SK-N-SH (cell line): ENCODE results near the gene KLF13. TPM values are rescaled to one million over a fixed set of nuclear protein-coding genes. Genes with fewer than 3 reads are reported as not detected.

Experiments
- CTCF ChIA-PET: fragments of 300-600, 350-600 bp; formaldehyde crosslinking; extraction: SDS; loops from one replicate; lab custom pipeline; 2021; lab: Yijun Ruan, JAX
- POLR2A ChIA-PET: fragments of 350-600 bp; sonication (Branson Sonifier 250); formaldehyde crosslinking; extraction: SDS; loops from one replicate; lab custom pipeline; 2020; ENCODE audit warnings: antibody characterized with exemption, inconsistent platforms; lab: Yijun Ruan, JAX
- DNase-seq: peaks from one replicate; pipeline ENCODE4 v3.0.0; 2012
- H2AFZ ChIP-seq: fragments of 200-600 bp; sonication (generic); 2 replicates; pipeline ENCODE4 v1.8.1; 2016; ENCODE audit warnings: antibody characterized with exemption, mild to moderate bottlenecking, low read depth
- H3F3A ChIP-seq: fragments of 200-600 bp; sonication (generic); replicated peaks from 2 replicates; pipeline ENCODE3; 2016; ENCODE audit warnings: antibody characterized with exemption, mild to moderate bottlenecking; ENCODE audit not compliant: insufficient read depth
- H3K27ac ChIP-seq, 2 experiments: fragments of 200-500 bp in 1 of 2; fragments of 200-600 bp in 1 of 2; sonication (Bioruptor generic) in 1 of 2; sonication (generic), shearing (Covaris generic) in 1 of 2; 2 replicates each; pipeline versions ENCODE4 v1.5.1 to v1.6.1; 2014 to 2016; ENCODE audit warnings: low read depth in 2 of 2, inconsistent platforms in 1 of 2, low read length in 1 of 2, mild to moderate bottlenecking in 1 of 2, mixed read lengths in 1 of 2
- H3K27me3 ChIP-seq: fragments of 200-600 bp; sonication (generic), shearing (Covaris generic); 2 replicates; pipeline ENCODE4 v1.6.1; 2016; ENCODE audit warnings: mixed run types; ENCODE audit not compliant: insufficient read depth
- H3K36me3 ChIP-seq, 2 experiments: fragments of 200-500 bp in 1 of 2; fragments of 200-600 bp in 1 of 2; sonication (Bioruptor generic) in 1 of 2; sonication (generic) in 1 of 2; replicated peaks in 1 of 2; 2 replicates each; pipeline versions ENCODE3 to v1.5.1; 2014 to 2016; ENCODE audit warnings: low read length in 1 of 2, mild to moderate bottlenecking in 1 of 2; ENCODE audit not compliant: insufficient read depth in 2 of 2, control insufficient read depth in 1 of 2
- H3K4me1 ChIP-seq, 2 experiments: fragments of 200-500 bp in 1 of 2; fragments of 200-600 bp in 1 of 2; sonication (Bioruptor generic) in 1 of 2; sonication (generic), shearing (Covaris generic) in 1 of 2; 2 replicates each; pipeline versions ENCODE4 v1.5.1 to v1.6.1; 2014 to 2016; ENCODE audit warnings: low read depth in 1 of 2, low read length in 1 of 2, mixed run types in 1 of 2; ENCODE audit not compliant: insufficient read depth in 2 of 2, control insufficient read depth in 1 of 2
- H3K4me2 ChIP-seq: fragments of 200-600 bp; sonication (generic), shearing (Covaris generic); 2 replicates; pipeline ENCODE4 v1.6.1; 2017; ENCODE audit warnings: mixed run types
- H3K4me3 ChIP-seq, 2 experiments: fragments of 200-500 bp in 1 of 2; fragments of 200-600 bp in 1 of 2; sonication (Bioruptor generic) in 1 of 2; sonication (generic), shearing (Covaris generic) in 1 of 2; 2 replicates each; pipeline versions ENCODE4 v1.5.1 to v1.8.1; 2014 to 2016; ENCODE audit warnings: low read depth in 2 of 2, inconsistent platforms in 1 of 2, low read length in 1 of 2, mild to moderate bottlenecking in 1 of 2, mixed read lengths in 1 of 2, moderate library complexity in 1 of 2
- H3K79me2 ChIP-seq: fragments of 200-600 bp; sonication (generic); 2 replicates; pipeline ENCODE4 v1.8.1; 2017; ENCODE audit warnings: mild to moderate bottlenecking; ENCODE audit not compliant: insufficient read depth
- H3K9ac ChIP-seq: fragments of 200-600 bp; sonication (generic); 2 replicates; pipeline ENCODE4 v1.6.1; 2017; ENCODE audit warnings: mixed run types
- H3K9me2 ChIP-seq: fragments of 200-600 bp; sonication (generic); 2 replicates; pipeline ENCODE4 v1.6.1; 2017; ENCODE audit warnings: mixed run types
- H3K9me3 ChIP-seq: fragments of 200-600 bp; sonication (generic); 2 replicates; pipeline ENCODE4 v1.6.1; 2017; ENCODE audit warnings: mixed run types, mild to moderate bottlenecking, moderate library complexity
- H4K20me1 ChIP-seq: fragments of 200-600 bp; sonication (generic); 2 replicates; pipeline ENCODE4 v1.6.1; 2017; ENCODE audit warnings: mild to moderate bottlenecking, mixed run types; ENCODE audit not compliant: insufficient read depth
- CHD2 ChIP-seq: fragments of 150-350 bp; IDR thresholded peaks from 2 replicates; pipeline ENCODE4 v1.6.1; 2018; ENCODE audit warnings: low read length; ENCODE audit not compliant: partially characterized antibody
- EZH2phosphoT487 ChIP-seq: fragments of 200-600 bp; sonication (generic); IDR thresholded peaks from 2 replicates; pipeline ENCODE4 v1.6.1; 2017; ENCODE audit warnings: low read depth, mixed run types, mild to moderate bottlenecking, antibody characterized with exemption, moderate library complexity, borderline replicate concordance
- FOXJ3 ChIP-seq: sonication (generic); formaldehyde crosslinking; IDR thresholded peaks from 2 replicates; pipeline ENCODE4 v1.5.1; 2020; ENCODE audit warnings: mild to moderate bottlenecking, missing genetic modification reagents
- JUND ChIP-seq: IDR thresholded peaks from 2 replicates; pipeline ENCODE4 v1.4.0; 2012
- MXI1 ChIP-seq: IDR thresholded peaks from 2 replicates; pipeline ENCODE4 v1.6.1; 2012; ENCODE audit warnings: mild to moderate bottlenecking, low read depth, low read length, improper control_type of control experiment
- NRF1 ChIP-seq: IDR thresholded peaks from 2 replicates; pipeline ENCODE4 v1.6.1; 2012; ENCODE audit warnings: low read depth, mild to moderate bottlenecking, low read length
- POLR2AphosphoS5 ChIP-seq: IDR thresholded peaks from 2 replicates; pipeline ENCODE4 v1.6.1; 2012; ENCODE audit warnings: low read depth, low read length
- RAD21 ChIP-seq: IDR thresholded peaks from 2 replicates; pipeline ENCODE4 v1.6.1; 2012; ENCODE audit warnings: mild to moderate bottlenecking, low read length
- RCOR1 ChIP-seq: fragments of 150-350 bp; IDR thresholded peaks from 2 replicates; pipeline ENCODE4 v1.6.1; 2017; ENCODE audit warnings: antibody characterized with exemption, low read length
- REST ChIP-seq: IDR thresholded peaks from 2 replicates; pipeline ENCODE4 v1.6.1; 2012; ENCODE audit warnings: mild to moderate bottlenecking, low read depth, low read length, moderate library complexity
- TAF1 ChIP-seq: IDR thresholded peaks from 2 replicates; pipeline ENCODE4 v1.6.1; 2012; ENCODE audit warnings: low read depth, mild to moderate bottlenecking, low read length, moderate library complexity, borderline replicate concordance
- TCF12 ChIP-seq: IDR thresholded peaks from 2 replicates; pipeline ENCODE4 v1.4.0; 2012
- TEAD4 ChIP-seq: IDR thresholded peaks from 2 replicates; pipeline ENCODE4 v1.4.0; 2012; ENCODE audit warnings: mild to moderate bottlenecking, borderline replicate concordance; ENCODE audit not compliant: insufficient read depth
- WGBS: methylation state at CpG from one replicate; pipeline ENCODE4 v1.1.6; 2017; ENCODE audit warnings: low lambda C conversion rate; 5-methylcytosine and 5-hydroxymethylcytosine counted together
- polyA plus RNA-seq, 3 experiments: library from polyadenylated mRNA; depleted of rRNA; stranded (reverse); fragments of >200 nt; gene quantifications; 2 replicates each; pipeline ENCODE4 v1.2.3, GENCODE V29; 2012
- TF ChIP-seq, protein P1 (sequence below): IDR thresholded peaks from 2 replicates; pipeline ENCODE4 v1.4.0; 2012; ENCODE audit warnings: low read depth, borderline replicate concordance
- TF ChIP-seq, protein P2 (sequence below): IDR thresholded peaks from 2 replicates; pipeline ENCODE4 v1.4.0; 2012; ENCODE audit warnings: low read depth, borderline replicate concordance

KLF13 gene
- polyA plus RNA-seq, 1 of the 3 experiments (the other 2 are of a cell fraction): 7.1 TPM

DNA sequence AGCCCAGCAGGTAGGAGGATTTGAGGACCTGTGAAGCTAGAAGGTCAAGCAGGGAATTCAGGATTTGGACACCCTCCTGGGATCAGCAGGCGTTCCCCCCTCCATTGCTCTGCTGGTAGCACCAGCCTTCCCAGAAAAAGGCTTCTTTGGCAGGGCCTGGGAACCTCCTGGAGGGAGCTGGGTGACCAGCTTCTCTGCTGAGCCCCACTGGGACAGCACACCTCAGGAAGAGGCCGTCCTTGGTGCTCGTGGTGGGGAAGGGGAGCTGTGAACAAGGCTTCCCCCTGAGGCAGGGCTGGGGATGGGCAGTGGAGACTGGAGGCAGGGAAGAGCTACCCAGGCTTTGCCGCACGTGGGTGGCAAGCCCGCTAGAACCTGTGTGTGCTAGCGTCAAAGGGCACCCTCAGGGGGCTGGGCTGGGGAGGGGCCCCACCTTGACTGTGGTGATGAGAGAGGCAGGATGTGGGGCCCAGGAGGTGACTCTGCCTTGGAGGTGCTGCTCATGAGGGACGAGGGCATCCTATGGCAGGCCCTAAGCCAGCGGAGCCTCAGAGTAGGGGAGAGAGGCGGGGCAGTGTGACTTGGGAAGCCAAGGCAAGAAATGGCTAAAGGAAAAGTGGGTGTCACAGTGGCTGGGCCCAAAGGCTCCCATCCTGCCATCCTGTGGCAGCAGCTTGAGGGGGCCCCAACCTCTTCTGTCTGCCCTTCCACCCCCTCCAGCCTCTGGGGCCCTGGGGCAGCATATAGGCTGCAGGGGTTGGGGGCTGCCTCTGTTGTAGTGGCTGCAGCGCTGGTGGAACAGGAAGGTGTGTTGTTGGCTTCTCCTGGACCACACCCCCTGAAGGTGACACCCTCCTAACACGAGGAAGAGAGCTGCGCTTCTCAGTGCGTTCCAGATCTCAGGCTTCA is 20.7 kb downstream of the KLF13 start:
- Histone ChIP-seq H3K4me3 (no peak overlapping the region), H3K9me2 (no peaks in the 10 kb centered on the region), H3K79me2 (peaks cover 34% of the 10 kb centered on the region), H3K4me2 (no peak overlapping the region), H3K27me3 (no peaks in the 10 kb centered on the region), H3K4me1 (peaks cover 3 to 82% of the 10 kb centered on the region in 2 experiments; a peak in 3 of 4 replicates), H3K9ac (no peak overlapping the region), H3F3A (no peaks in the 10 kb centered on the region), H2AFZ (no peak overlapping the region), H3K27ac (no peak overlapping the region; a peak in 1 of 4 replicates), H3K9me3 (no peaks in the 10 kb centered on the region), H3K36me3 (no peaks in the 10 kb centered on the region), H4K20me1 (peaks cover 50% of the 10 kb centered on the region)
- ChIA-PET POLR2A (interaction anchor here (0.7 kb wide), 1 partner anchor 18 kb away, joined by 3 read pairs; no protein-coding TSS in a partner anchor), CTCF (interaction anchor here (1.4 kb wide), 1 partner anchor 143 kb away, joined by 4 read pairs; no protein-coding TSS in a partner anchor)
- DNase-seq: no peak
- TF ChIP-seq NRF1: no peak
- TF ChIP-seq REST: no peak
- TF ChIP-seq, protein P1, sequence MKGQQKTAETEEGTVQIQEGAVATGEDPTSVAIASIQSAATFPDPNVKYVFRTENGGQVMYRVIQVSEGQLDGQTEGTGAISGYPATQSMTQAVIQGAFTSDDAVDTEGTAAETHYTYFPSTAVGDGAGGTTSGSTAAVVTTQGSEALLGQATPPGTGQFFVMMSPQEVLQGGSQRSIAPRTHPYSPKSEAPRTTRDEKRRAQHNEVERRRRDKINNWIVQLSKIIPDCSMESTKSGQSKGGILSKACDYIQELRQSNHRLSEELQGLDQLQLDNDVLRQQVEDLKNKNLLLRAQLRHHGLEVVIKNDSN: no peak
- TF ChIP-seq MXI1: no peak
- no peak for TF ChIP-seq TCF12
- TF ChIP-seq TAF1: no peak
- no peak for TF ChIP-seq EZH2phosphoT487
- no peak for TF ChIP-seq JUND
- TF ChIP-seq FOXJ3: no peak
- TF ChIP-seq RAD21: no peak
- no peak for TF ChIP-seq POLR2AphosphoS5
- TF ChIP-seq CHD2: no peak
- TF ChIP-seq RCOR1: no peak
- TF ChIP-seq, protein P2, sequence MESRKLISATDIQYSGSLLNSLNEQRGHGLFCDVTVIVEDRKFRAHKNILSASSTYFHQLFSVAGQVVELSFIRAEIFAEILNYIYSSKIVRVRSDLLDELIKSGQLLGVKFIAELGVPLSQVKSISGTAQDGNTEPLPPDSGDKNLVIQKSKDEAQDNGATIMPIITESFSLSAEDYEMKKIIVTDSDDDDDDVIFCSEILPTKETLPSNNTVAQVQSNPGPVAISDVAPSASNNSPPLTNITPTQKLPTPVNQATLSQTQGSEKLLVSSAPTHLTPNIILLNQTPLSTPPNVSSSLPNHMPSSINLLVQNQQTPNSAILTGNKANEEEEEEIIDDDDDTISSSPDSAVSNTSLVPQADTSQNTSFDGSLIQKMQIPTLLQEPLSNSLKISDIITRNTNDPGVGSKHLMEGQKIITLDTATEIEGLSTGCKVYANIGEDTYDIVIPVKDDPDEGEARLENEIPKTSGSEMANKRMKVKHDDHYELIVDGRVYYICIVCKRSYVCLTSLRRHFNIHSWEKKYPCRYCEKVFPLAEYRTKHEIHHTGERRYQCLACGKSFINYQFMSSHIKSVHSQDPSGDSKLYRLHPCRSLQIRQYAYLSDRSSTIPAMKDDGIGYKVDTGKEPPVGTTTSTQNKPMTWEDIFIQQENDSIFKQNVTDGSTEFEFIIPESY: no peak
- TF ChIP-seq TEAD4: no peak
- WGBS: 96% methylated on average over 13 of the region's 14 CpGs
